ENCODE results near the gene C1orf74. TPM values are rescaled to one million over a fixed set of nuclear protein-coding genes. Genes with fewer than 3 reads are reported as not detected.

Gene C1orf74
- polyA plus RNA-seq, 2 of the 4 experiments (the other 2 are of a cell fraction), result 2.4 to 3.3 TPM

GRCh38 chr1:209778102-209778501, 6.3 kb downstream of the C1orf74 start:
- WGBS (ENCODE audit: missing lambda C conversion rate), result 84% methylated on average over 1 of the region's 1 CpG
- Histone ChIP-seq H3K4me3 (no peak overlapping the region), H3K4me1 (no peaks in the 10 kb centered on the region), H3K9me3 (no peaks in the 10 kb centered on the region), H3K27ac (no peak overlapping the region), H3K4me2 (no peak overlapping the region)
- ATAC-seq (no peak), DNase-seq (ENCODE audit: low read depth in 1 of 2, low spot score in 1 of 2) (no peak), FAIRE-seq (no peak)
- POLR2A ChIA-PET, result no interaction called here
- TF ChIP-seq ZSCAN20 (CRISPR knock-in tag; IDR thresholded peaks at IDR 0.05) (no peak), BCL3 (IDR thresholded peaks at IDR 0.05) (no peak), MAFK (IDR thresholded peaks at IDR 0.05; ENCODE audit: partially characterized antibody) (no peak), TFCP2L1 (CRISPR knock-in tag; IDR thresholded peaks at IDR 0.05) (no peak)
- CTCF ChIA-PET, result interaction anchor here (1.2 to 1.7 kb wide), 2 partner anchors 45 to 212 kb away, joined by 3 to 4 read pairs; no protein-coding TSS in a partner anchor

GRCh38 chr1:209777587-209777986, 6.8 kb downstream of the C1orf74 start:
- Histone ChIP-seq H3K9me3 (no peaks in the 10 kb centered on the region), H3K4me2 (no peak overlapping the region), H3K27ac (no peak overlapping the region), H3K4me1 (no peaks in the 10 kb centered on the region), H3K4me3 (no peak overlapping the region)
- no peak for ATAC-seq
- TF ChIP-seq TP53 (CRISPR knock-in tag; IDR thresholded peaks at IDR 0.05), result no peak
- TF ChIP-seq PBX3 (IDR thresholded peaks at IDR 0.05), result no peak
- no peak for TF ChIP-seq JUN (IDR thresholded peaks at IDR 0.05)
- no peak for TF ChIP-seq ZC3H11A (IDR thresholded peaks at IDR 0.05)
- TF ChIP-seq BCL3 (IDR thresholded peaks at IDR 0.05), result no peak
- TF ChIP-seq, protein P1, sequence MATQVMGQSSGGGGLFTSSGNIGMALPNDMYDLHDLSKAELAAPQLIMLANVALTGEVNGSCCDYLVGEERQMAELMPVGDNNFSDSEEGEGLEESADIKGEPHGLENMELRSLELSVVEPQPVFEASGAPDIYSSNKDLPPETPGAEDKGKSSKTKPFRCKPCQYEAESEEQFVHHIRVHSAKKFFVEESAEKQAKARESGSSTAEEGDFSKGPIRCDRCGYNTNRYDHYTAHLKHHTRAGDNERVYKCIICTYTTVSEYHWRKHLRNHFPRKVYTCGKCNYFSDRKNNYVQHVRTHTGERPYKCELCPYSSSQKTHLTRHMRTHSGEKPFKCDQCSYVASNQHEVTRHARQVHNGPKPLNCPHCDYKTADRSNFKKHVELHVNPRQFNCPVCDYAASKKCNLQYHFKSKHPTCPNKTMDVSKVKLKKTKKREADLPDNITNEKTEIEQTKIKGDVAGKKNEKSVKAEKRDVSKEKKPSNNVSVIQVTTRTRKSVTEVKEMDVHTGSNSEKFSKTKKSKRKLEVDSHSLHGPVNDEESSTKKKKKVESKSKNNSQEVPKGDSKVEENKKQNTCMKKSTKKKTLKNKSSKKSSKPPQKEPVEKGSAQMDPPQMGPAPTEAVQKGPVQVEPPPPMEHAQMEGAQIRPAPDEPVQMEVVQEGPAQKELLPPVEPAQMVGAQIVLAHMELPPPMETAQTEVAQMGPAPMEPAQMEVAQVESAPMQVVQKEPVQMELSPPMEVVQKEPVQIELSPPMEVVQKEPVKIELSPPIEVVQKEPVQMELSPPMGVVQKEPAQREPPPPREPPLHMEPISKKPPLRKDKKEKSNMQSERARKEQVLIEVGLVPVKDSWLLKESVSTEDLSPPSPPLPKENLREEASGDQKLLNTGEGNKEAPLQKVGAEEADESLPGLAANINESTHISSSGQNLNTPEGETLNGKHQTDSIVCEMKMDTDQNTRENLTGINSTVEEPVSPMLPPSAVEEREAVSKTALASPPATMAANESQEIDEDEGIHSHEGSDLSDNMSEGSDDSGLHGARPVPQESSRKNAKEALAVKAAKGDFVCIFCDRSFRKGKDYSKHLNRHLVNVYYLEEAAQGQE (IDR thresholded peaks at IDR 0.05), result no peak
- no peak for TF ChIP-seq POLR2AphosphoS2 (conservative IDR thresholded peaks at IDR 0.05; ENCODE audit: low read length)
- no peak for TF ChIP-seq FOXS1 (CRISPR knock-in tag; IDR thresholded peaks at IDR 0.05)
- TF ChIP-seq CBX8 (IDR thresholded peaks at IDR 0.05), result no peak
- TF ChIP-seq, protein P2, sequence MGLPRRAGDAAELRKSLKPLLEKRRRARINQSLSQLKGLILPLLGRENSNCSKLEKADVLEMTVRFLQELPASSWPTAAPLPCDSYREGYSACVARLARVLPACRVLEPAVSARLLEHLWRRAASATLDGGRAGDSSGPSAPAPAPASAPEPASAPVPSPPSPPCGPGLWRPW (IDR thresholded peaks at IDR 0.05), result no peak
- no peak for TF ChIP-seq GATA3 (IDR thresholded peaks at IDR 0.05; ENCODE audit: borderline replicate concordance)
- TF ChIP-seq KDM5A (IDR thresholded peaks at IDR 0.05), result no peak
- TF ChIP-seq MAFK (IDR thresholded peaks at IDR 0.05; ENCODE audit: partially characterized antibody), result no peak
- no peak for TF ChIP-seq CTCF (IDR thresholded peaks at IDR 0.05)
- no peak for TF ChIP-seq HOXB5 (CRISPR knock-in tag; IDR thresholded peaks at IDR 0.05)
- no peak for TF ChIP-seq ZFP36 (IDR thresholded peaks at IDR 0.05; ENCODE audit: borderline replicate concordance, partially characterized antibody)
- TF ChIP-seq POLR2A (IDR thresholded peaks at IDR 0.05; ENCODE audit: low read length), result no peak
- ChIA-PET POLR2A (no interaction called here), CTCF (interaction anchor here (1.2 to 1.7 kb wide), 2 partner anchors 46 to 212 kb away, joined by 3 to 4 read pairs; no protein-coding TSS in a partner anchor)
- 37% methylated on average over 2 of the region's 2 CpGs for WGBS (ENCODE audit: missing lambda C conversion rate)
- no peak for DNase-seq (ENCODE audit: low read depth in 1 of 2, low spot score in 1 of 2)
- FAIRE-seq, result no peak
